GM18498 (cell line): ENCODE measurements around the gene POPDC2.
"Not testable (repeated sequence)": the region's sequence is repeated elsewhere in the genome, so short reads cannot be mapped to it uniquely, and the experiment has no call there.

ENCODE experiments used
- ATAC-seq: cut with Tn5 transposase; IDR thresholded peaks from one replicate; pipeline ENCODE4 v1.9.1; 2021; ENCODE audit warnings: mild to moderate bottlenecking, moderate library complexity; ENCODE audit not compliant: unreplicated experiment

The POPDC2 gene

DNA sequence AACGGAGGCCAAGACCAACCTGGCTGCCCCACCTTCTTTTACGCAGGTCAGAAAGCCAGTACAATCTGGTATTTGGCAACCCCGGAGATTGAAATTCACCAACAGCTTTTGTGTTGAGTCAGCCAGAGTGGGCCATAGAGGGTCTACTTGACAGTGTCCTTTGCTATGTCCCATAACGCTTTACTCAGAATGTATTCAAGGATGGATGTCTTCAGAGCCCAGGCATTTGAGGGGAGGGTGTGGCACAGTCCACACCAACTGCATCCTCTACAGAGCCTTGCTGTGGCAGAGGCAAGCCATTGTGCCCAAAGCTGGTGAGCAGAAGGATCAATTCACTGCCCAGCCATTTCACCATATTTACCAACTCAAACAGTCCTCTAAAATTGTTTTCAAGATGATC lies 44.3 kb downstream of the POPDC2 start:
- no peak for ATAC-seq

DNA sequence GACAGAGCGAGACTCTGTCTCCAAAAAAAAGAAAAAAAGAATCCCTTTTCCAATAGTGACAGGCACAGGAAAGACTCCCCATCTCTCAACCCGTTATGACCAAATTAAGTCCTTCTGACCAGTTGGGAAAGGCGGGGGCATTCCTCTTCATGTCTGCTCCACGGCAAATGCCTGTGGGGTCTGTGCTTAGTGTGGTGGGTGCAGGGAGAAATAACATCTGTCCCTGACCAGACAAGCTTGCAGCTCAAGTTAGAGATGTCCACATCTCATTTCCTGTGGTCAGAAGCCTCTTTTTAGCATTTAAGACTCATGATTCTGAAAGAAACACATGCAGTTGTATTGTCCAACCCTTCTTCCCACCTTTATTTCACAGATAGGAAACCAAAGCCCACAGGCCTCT lies 46.5 kb downstream of the POPDC2 start:
- no peak for ATAC-seq

DNA sequence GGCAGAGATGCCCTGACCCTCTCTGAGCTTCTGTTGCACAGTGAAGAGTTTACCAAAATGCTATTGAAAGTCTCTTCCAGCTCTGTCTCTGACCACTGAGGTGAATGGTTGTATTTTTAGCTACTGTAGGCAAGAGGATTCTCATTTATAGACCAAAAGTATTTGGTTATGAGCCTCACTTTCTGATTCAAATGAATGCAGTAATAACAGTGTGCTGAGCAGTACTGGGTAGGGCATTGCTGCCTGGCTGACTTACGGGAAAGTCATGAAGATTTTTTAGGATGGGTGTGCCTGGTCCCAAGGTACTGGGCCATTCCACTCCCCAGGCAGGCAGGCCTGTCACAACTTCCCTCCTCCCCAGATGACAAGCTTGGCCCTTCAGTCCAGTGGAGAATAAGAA lies 47.2 kb downstream of the POPDC2 start:
- no peak for ATAC-seq

- no peak for ATAC-seq
Observed at GRCh38 chr3:119611664-119612063, 48.7 kb downstream of the POPDC2 start.

- ATAC-seq, result no peak
Observed at GRCh38 chr3:119609301-119609700, 51.1 kb downstream of the POPDC2 start.

GRCh38 chr3:119608405-119609000 lies 51.9 kb downstream of the POPDC2 start:
- ATAC-seq, result no peak

- no peak for ATAC-seq
Observed at GRCh38 chr3:119604878-119605277, 55.5 kb downstream of the POPDC2 start.

DNA sequence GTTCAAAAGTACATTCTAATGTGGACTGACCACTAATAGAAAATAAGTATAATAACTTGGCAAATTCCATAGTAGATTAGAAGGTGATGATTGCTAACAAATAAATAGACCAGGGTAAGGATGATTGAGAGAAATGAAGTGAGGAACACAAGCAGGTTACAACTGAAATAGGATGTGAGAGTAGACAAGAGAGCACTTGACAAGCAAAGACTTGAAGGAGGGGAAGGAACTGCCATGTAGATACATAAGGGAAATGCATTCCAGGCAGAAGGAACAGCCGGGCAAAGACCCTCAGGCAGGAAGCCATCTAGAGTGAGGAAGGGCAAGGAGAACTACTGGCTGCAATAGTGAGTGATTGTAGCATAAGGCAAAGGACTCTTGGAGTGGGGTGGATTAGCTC lies 57.7 kb downstream of the POPDC2 start:
- ATAC-seq, result no peak

GRCh38 chr3:119601154-119601553 lies 59.2 kb downstream of the POPDC2 start:
- peak; percentile 20 for ATAC-seq

DNA sequence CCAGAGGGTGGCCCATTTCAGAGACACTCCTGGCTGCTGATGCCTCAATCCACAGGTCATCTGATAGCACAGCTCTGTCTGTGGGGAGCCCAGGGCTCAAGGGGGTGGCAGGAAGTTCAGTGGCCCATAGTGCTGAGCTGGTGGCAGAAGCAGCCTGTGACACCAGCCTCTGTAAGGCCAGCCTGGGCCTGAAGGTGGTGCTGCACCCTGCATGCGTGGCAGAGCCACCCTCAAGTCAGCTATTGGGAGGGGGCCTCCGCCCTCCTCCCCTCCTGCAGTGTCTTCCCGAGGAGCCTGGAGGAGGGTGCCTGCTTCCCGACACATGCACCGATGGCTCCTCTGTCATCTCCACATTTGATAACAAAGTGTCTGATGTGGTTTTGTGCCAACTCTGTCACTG lies 59.7 kb downstream of the POPDC2 start:
- peak; percentile 75 for ATAC-seq

DNA sequence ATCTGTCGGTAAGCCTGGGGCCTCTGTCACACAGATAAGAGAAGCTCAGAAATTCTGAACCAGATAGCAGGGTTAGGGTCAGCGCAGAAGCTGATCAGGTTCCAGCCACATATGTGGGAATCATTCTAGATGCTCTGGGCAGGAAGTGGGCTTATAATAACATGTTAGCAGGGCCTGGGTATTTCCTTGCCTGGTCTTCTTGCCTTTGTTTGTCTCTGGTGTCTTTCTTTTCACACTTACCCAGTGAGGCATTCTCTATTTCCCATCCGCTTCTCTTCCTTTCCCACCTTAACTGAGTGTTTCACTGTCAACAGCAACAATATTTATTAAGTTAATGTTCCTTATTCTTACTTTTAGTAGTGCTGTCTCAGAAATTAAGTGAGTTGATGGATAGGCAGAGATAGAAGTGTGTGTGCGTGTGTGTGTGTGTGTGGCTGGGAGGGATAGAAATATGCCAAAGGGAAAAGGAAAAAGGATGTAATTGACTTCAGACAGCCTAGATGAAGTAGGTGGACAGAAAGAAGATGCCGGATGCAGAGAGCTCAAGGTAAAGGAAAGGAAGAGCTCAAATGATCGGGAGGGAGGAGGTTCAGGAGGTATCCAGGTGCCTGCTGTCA lies 60.7 kb downstream of the POPDC2 start:
- no peak for ATAC-seq

GRCh38 chr3:119598410-119599098 lies 61.8 kb downstream of the POPDC2 start:
- ATAC-seq, result peak; percentile 44

DNA sequence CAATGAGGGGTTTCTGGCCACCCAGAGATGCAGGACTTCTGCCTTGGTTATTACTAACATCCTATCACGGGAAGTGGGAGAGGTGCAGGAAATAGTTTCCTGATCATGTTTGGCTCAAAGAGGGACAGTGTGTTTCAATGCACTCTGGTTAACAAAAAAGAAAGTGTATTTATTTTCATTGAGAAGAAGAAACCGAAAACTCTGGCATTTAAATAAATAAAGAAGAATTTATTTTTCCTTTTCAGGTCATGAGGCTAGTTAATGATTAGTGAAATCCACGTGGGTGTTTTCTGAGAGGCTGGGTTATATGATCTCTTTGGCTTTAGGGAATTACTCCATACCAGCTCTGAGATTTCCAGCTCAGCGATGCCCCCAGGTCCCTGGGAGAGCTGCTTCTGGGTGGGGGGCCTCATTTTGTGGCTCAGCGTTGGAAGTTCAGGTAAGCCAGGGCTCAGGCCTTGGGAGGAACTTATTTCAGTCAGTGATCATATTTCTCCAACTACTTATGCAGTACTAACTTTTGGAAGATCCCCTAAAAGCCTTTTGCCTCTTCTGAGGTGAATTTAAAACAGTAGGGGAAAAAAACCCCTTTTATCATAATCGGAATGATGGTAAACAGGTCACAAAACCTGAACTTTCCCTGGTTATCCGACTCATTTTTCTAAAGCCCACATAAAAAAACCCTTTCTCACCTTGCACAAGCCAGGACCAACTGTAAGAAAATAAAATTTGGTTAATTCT lies 62.7 kb downstream of the POPDC2 start, which contains the start of gene PLA1A:
Gene PLA1A (plus strand): TSS at position 338 of the 741 bp plus-strand sequence. CDS start 29 bp downstream, at position 367.
- no peak for ATAC-seq

GRCh38 chr3:119596398-119596797 lies 64.0 kb downstream of the POPDC2 start:
- no peak for ATAC-seq

DNA sequence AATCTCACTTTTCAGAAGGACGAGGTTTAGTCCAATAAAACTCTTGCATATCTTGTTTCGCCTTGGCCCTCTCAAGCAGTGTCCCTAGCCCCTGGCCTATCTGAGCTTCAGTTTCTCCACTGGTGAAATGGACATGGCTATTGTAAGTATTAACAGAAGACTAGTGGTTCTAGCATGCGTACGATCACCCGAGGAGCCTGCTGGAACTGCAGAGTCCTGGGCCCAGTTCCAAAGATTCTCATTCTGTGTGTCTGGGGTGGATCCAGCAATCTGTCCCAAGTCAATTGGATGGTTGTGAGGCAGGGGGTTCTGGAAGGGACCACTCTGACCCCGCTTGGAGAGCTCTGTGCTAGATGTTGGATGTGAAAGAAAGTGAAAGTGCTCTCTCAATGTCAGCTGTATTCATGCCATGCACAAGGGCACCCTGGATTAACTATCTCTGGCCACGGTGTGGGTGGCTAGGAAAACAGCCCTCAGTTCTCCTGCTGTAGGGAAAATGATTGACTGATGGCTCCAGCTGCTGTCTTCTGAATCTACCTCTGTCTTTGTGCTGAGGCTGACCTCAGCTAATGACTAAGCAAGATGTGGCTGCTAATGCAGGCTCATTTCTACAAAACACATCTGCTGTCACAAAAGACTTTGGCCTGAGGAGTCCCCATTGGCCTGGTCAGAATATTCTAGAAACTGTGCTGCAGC lies 64.6 kb downstream of the POPDC2 start:
- ATAC-seq, result no peak

DNA sequence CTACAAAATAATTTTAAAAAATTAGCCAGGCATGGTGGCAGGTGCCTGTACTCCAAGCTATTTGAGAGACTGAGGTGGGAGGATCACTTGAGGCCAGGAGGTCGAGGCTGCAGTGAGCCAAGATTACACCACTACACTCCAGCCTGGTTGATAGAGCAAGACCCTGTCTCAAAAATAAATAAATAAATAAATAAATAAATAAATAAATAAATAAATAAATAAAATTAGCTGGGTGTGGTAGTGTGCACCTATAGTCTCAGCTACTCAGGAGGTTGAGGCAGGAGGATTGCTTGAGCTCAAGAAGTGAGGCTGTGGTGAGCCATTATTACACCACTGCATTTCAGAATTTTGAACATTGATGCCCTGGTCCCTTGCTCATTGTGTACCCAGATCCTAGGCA lies 65.5 kb downstream of the POPDC2 start:
- not testable (repeated sequence) for ATAC-seq

GRCh38 chr3:119594066-119594465 lies 66.3 kb downstream of the POPDC2 start:
- no peak for ATAC-seq

GRCh38 chr3:119592861-119593260 lies 67.5 kb downstream of the POPDC2 start:
- no peak for ATAC-seq
